Stimulated activated CD8-positive, alpha-beta memory T cell treated with anti-CD3 and anti-CD28 coated beads, Interleukin-7, amount 100 ng/mL, for 24 hours (primary cell): ENCODE data around the gene GSK3B.
A peak's percentile ranks its signal among the peaks of the same experiment; 100 is the strongest.
"Not testable (repeated sequence)": the region's sequence is repeated elsewhere in the genome, so short reads cannot be mapped to it uniquely, and the experiment has no call there.

Experiments
- DNase-seq: peaks from one replicate; pipeline ENCODE4 v3.0.0-alpha.2; 2020; ENCODE audit warnings: low read depth

GSK3B gene

DNA sequence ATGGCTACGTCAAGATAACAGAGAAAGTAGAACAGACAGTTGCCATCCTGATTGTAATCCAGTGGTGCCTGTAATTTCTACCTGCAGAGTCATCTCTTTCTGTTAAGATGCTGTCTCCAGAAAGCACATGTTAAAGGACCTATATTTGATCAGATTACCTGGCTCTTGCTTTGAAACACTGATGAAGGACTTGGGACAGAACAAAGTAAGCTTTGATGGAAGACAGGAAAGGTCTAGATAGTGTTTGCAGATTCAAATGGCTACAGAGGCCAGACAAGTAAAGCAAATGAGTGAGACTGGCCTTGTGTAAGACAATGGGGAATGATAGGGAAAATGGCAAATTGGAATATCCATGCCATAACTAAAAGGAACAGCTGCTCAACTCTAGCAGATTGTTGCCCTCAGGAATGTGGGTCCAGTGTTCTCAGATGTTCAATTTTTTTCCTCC lies 1.8 kb upstream of the GSK3B start:
- DNase-seq: no peak

DNA sequence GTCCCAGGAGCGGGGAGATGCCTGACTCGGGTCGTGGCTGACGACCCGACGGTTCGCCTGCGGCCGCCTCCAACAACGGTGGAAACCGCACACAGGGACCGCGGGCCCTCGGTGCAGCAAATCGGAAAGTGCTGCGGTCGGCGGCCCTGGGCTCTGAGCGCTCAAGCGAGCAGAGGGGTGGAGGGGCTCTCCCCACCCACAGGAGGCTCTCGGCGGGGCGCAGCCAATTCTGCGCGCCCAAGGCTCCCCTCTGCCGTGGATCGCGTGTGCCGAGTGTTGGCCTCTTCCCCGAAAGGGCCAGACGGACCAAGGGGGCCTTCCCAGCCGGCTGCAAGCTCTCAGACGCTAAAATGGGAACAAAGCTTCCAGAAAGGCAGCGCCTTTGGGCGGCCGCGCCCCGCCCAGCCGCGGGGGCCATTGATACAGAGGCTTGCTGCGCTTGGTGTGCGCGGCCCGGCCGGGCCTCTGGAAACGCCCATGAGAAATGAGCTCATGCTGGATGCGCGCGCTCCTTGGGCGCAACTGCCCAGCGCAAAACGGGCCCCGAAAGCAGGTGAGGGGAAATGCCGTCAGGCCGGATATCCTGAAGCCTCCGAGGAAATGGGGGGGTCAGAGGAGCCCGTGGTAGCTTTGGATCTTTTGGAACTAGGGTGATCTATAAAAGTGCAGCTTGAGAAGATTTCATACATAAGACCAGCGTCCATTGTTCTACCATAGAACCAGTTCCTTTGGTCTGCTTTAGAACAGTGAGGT lies 1.2 kb upstream of the GSK3B start:
- DNase-seq: peak; percentile 69

DNA sequence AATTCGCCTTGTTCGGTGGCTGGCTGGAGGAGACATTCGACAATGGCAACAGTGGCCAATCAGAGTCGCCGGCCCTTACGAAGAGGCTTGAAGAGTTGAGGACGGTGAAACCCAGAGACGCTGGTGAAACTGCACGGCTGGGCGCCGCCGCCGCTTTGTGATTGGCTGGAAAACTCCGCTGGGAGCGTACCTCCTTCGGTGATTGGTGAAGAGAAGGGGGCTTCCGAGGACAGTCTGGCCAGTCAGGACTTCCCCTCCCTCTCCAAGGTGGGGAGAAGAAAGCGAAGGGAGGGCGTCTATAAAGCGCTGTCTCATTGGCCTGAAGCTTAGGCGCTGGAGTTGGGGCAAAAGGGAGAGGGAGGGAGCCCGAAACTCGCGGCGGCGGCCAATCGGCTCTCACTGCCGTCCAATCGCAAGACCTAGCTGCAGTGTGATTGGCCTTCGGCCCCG lies 554 bp upstream of the GSK3B start:
- DNase-seq: peak; percentile 98

DNA sequence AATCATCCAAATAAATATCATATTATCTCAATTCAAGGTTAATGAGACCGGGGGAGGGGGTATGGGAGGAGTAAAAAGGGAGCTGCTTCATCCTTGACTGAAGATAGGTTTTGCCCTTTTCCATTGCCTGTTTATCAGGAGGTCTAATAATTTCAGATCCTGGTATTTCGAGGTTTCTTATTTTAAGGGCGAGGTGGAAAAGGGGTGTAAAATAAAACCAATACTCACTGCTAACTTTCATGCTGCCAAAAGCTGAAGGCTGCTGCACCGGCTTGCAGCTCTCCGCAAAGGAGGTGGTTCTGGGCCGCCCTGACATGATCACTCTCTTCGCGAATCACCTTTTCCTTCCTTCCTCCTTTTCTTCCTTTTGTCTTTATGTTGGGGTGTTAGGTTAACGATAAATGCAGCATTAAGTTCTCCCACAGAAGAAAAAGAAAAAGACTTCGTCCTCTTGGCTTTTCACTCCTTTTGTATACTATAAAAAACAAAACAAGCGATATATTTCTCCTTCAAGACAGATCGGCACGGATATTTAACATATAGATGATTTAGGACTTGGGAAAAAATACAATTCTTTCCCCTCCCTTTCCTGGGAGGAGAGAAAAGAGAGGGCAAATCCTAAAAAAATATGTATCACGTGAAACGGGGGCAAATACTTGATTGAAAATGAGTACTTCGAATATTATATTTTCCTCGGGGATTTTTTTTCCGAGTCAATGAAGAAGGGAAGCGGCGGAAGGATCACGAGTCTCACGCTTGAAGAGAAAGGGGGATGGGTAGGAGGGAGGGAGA lies 932 bp downstream of the GSK3B start:
- no peak for DNase-seq

DNA sequence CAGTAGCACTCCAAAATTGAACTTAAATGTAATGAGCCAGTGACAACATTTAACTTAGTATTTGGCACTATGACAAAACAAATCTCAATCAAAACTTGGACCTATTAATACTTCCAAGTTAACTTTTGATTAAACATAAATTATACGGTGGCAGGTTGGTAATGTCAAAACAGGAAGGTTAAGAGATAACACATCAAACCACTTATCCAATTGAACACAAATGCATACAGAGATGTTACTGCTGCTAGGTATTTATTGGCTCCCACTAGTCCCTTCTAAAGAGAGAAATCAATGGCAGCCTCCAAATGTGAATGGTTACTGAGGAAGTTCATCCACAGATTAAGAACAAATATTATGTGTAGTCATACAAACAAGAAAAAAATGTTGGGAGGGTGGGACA lies 1.8 kb downstream of the GSK3B start:
- no peak for DNase-seq

DNA sequence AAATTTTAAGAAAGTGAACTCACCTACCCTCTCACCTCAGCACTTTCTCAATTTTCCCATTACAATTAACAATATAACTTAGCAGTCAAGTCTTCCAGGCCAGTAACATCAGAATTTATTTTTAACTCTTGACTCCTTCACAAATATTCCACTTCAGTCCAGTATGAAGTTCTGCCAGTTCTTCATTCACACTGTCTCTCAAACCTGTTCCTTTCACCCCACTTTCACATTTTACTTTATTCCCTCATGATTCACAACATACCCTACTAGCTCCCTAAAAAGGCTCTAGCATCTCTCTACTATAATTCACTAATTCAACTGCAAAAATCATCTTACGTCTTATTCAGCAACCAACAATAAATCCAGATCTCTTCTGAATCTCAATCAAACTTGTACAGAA lies 3.8 kb downstream of the GSK3B start:
- no peak for DNase-seq

DNA sequence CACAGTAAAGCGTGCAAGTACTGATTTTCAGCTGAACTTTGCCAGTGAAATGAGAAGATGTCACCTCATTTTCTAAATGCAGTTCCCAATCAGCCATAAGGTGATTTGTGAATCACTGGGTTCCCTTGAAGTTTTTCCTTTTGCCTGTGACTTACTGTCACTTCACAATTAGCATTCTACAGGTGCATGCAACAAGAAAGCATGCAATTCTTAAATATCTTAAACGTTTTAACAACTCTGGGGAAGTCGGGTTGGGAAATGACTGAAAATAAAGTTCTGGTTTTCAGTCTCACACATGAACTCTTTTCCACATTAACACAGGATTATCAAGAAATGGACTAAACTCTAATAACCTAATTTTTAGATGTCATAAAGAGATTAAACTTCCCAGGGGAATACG lies 5.2 kb downstream of the GSK3B start:
- DNase-seq: no peak

DNA sequence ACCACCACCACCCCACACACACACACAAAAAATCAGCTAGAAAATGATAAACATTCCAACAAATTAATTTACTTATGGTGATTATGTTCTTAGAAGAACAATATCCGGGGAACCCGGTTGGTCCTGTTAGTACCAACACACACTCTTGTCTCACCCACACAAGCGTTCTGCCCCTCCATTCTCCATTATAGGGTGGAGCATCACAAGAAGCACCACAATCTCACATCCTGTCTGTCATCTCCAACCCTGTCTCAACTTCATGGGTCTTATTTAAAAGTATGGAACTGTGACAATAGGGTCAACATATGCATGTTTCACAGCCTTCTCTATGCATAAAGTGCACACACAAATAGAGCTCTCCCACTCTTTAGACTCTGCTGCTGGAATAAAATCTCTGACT lies 5.6 kb downstream of the GSK3B start:
- DNase-seq: no peak

DNA sequence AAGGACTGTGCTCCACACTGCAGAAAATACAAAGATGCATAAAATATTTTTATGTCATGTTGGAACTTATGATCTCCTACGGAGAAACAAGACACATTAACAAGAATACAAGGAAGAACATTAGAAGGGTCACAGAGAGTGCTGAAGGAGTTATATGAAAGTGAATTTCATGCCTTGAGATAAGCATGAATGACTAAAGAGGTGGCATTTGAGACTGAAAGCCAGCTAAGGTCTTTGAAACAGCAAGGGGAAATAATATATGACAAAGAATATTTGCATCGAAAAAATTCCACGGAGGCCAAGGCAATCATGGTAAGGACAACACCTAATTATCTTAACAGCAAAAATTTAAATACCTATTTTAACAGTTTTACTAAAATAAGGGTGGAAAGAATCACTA lies 12.5 kb downstream of the GSK3B start:
- no peak for DNase-seq

DNA sequence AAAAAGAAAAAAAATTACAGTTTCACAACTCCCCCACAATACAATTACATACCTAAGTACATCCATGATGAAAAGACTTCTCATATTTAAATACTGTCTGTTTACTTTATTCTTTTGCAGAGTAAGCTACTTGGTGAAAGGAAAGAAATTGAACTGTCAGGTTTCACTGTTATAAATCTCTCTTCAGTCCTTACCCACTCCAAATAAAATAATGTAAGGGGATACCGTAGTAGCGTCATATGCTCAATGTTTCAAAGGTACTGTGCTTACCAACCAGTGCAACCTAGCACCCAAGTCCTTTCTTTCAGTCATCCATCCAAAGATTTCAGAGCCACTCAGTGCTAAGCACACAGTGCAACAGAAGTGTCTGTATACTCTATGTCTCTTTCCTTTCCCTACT lies 13.4 kb downstream of the GSK3B start:
- DNase-seq: no peak

DNA sequence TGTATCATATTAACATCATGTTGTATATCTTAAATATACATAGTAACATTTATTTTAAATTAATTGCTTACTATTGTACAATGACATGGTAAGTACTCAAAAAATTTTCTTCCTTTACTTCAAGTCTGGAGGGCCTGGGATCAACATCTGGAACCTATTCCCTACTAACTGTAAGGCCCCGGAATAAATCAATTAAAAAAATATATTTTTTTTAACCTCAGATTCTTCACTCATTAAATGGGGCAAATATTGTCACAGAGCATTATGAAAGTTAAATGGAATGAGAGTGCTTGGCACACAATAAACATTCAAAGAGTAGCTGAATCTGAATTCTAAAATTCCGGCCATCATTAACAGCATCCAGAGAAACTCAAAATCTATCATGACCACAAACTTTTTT lies 16.5 kb downstream of the GSK3B start:
- DNase-seq: no peak

DNA sequence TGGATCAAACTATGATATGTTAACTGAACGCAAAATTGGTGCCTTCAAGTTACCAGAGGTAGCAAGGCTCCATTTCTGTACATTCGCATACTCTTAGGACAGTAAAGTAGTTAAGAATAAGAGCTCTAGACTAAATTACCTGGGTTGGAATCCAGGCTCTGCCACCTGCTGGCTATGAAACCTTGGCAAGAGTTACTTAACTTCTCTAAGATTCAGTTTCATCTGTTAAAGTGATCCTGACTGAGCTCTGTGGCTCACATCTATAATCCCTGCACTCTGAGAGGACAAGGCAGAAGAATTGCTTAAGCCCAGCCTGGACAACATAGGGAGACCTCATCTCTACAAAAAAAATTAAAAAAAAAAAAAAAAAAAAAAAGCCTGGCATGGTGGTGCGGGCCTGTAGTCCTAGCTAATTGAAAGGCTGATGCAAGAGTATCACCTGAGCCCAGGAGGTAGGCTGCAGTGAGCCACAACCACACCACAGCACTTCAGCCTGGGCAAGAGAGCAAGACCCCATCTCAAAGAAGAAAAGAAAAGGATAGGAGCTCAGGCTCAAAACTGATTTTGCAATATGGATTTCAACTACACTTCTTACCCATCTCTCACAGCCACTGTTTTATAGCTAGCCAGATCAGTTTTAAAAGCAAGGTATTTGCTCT lies 21.3 kb downstream of the GSK3B start:
- no peak for DNase-seq

DNA sequence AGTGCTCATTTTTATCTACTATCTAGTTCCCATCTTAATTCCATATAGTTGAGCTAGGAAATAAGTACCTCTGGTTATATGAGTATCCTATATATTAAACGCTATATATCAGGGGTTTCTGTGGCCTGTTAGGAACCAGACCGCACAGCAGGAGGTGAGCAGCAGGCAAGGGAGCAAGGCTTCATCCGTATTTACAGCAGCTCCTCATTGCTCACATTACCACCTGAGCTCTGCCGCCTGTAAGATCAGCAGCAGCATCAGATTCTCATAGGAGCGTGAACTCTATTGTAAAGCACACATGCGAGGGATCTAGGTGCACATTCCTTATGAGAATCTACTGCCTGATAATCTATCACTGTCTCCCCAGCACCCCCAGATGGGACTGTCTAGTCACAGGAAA lies 23.0 kb downstream of the GSK3B start:
- no peak for DNase-seq

DNA sequence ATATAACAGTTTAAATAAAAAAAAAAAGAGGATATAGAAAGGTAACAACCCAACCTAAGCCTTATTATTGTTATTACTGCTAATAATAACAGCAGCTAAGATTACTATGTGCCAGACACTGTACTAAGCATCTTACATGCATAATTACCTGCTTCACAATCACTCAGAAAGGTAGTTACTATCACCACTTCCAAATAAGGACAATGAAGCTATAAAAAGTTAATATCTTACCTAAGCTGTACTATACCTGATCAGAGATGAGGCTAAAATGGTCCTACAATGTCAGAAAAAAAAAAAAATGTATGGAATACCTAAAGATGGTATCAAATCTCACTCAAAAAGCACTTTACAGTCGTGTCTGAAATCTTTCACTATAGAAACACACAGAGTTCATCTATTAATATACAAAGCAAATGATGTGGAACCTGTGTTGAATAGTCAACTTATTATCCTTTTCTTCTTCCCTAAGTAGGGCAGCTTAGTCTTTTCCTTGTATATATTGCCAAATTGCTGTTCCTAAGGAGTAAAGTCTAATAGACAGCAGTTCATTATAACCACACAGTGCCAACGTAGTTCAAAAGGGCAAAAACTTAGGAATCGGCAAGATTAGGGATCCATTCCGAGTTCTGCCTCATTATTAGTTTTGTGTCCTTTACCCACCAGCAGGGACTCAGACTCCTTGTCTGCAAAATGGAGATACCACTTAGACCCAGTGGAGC lies 23.8 kb downstream of the GSK3B start:
- DNase-seq: no peak

DNA sequence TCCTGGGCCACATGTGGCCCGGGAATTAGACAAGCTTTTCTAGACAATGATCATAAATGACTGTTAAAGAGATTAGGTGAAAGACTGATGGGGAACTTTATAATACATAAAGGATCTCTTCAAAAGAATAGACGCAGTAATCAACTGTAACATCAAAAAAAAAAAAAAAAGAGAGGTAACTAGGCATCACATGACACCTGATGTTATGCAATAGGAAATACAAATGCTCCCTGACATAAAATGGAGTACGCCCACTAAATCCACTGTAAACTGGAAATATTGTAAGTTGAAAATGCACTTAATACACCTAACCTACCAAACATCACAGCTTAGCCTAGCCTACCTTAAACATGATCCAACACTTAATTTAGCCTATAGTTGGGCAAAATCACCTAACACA lies 27.2 kb downstream of the GSK3B start:
- no peak for DNase-seq

DNA sequence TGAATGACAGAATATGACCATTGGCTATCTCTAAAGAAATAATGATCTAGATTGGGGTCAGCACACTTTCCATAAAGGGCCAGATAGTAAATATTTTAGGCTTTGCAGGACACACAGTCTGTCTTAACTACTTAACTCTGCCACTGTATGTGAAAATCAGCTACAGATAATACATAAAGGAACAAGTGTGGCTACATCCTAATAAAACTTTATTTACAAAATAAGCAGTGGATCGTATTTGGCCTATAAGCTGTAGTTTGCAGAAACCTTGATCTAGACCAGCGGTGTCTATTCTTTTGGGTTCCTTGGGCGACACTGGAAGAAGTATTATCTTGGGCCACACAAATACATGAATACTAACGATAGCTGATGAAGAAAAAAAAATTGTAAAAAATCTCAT lies 27.6 kb downstream of the GSK3B start:
- no peak for DNase-seq

DNA sequence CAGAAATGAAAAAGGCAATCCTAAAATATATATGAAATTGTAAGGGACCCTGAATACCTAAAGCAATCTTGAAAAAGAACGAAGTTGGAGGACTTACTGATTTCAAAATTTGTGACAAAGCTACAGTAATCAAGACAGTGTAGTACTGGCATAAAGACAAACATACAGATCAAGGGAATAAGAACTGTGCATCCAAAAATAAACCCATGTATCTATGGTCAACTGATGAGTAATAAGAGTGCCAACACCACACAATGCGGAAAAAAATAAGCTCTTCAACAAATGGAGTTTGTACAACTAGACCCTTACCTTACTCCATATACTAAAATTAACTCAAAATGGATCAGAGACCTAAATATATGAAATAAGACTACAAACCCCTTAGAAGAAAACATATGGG lies 29.6 kb downstream of the GSK3B start:
- DNase-seq: no peak

DNA sequence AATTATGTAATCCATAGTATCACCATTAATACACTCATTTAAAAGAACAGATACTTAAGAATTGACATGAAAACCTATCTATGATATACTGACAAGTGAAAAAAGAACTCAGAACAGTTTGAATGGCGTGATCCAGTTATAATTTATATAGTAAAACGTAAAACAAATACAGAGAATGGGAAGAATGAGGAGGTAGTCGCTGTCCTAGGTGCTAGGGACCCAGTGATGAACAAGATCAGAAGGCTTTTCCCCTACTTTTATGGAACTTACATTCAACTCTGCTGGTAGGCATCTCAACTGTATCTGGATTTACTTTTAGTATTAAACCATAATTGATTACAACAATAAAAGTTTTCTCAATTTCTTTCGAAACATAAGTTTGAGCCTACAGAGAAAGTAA lies 31.8 kb downstream of the GSK3B start:
- no peak for DNase-seq

DNA sequence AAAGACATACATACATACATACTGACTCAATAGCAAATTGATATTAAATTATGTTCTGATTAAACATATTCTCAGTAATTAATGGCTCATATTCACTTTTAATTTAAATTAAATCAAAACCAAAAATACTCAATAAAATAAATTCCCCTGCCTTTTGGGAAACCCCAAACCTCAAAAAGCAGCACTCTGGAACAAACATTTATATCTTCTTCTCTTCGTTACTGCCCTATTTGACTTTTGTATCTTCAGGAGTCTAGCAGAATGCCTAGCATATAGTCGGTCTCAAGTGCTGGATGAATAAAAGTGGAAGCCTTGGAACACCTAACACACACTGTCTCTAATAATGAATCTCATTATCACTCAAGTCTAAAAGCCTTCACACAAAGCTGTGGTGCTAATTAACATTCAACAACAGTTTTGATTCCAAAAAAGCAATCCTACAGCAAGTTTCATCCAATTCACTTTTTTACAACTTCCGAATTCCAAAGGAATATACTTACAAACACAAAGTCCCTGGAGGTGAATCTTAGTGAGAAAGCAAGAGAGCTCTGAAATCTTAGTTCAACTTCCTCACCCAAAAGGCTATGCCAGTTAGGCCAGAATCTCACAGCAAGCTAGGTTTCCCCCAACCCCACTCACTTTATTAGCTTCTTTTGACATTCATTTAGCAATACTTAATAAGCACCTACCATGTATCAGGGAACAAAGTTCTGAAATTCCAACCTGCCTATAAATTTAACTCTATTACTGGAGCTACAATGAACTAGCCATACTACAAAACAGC lies 35.0 kb downstream of the GSK3B start:
- no peak for DNase-seq

DNA sequence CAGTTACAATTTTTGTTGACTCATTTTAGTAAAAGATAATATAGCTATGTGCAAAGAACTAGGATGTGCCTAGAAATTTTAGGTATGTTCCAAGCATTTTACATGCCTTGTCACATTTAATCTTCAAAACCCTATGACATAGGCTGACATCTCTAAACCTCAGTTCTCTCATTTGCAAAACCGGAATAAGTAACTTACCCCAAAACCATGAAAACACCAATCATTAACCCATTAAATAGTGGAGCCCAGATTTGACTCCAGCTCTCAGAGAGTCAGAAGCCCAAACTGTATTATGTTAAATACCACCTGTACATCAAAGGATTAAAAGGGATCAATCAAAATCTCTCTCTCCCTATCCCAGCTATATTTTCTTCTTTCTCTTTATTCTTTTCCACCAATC lies 36.6 kb downstream of the GSK3B start:
- DNase-seq: no peak

DNA sequence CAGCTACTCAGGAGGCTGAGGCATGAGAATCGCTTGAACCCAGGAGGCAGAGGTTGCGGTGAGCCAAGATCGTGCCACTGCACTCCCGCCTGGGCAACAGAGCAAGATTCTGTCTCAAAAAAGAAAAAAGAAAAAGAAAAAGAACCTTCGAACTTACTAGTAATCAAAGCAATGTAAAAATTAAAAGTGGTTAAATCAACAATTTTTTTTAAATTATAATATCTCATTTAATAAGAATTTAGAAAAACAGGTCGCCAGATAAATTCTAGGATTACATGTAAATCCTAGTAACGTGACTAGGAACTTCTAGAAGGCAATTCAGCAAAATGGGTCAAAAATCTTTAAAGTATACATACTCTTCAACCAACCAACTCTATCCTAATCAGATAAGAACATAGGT lies 37.2 kb downstream of the GSK3B start:
- DNase-seq: no peak

DNA sequence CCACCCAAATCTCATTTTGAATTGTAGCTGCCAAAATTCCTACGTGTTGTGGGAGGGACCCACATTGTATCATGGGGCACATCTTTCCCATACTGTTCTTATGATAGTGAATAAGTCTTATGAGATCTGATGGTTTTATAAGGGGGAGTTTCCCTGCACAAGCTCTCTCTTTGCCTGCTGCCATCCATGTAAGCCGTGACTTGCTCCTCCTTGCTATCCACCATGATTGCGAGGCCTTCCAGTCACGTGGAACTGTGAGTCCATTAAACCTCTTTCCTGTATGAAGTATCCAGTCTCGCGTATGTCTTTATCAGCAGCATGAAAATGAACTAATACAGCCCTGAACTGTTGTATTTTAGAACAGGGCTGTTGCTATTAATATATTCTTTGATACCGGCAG lies 40.6 kb downstream of the GSK3B start:
- not testable (repeated sequence) for DNase-seq
